Lung (tissue), 12 donors: Measurements from ENCODE around the gene PSMC5. TPM values are rescaled to one million over a fixed set of nuclear protein-coding genes. Genes with fewer than 3 reads are reported as not detected.

ENCODE experiments used
- ATAC-seq: fragments of 200-7000 bp; cut with Tn5 transposase; one replicate; pipeline ENCODE4 v1.9.1; 2020; ENCODE audit warnings: moderate number of reproducible peaks; ENCODE audit not compliant: insufficient read depth, low FRiP score
- DNase-seq, 3 donors: peaks; one replicate each; pipeline ENCODE4 v3.0.0-alpha.2; 2013 to 2017
- H3K27ac ChIP-seq, 2 donors: one replicate each; pipeline ENCODE4 v1.5.1; 2013; ENCODE audit warnings: mild to moderate bottlenecking in 2 of 2, moderate library complexity in 2 of 2, control low read depth in 1 of 2, inconsistent platforms in 1 of 2, low read depth in 1 of 2, low read length in 1 of 2
- H3K27me3 ChIP-seq, 3 donors: one replicate each; pipeline ENCODE4 v1.5.1; 2013; ENCODE audit warnings: low read length in 2 of 3; ENCODE audit not compliant: control insufficient read depth in 3 of 3, insufficient read depth in 3 of 3
- H3K36me3 ChIP-seq, 4 donors: one replicate each; pipeline ENCODE4 v1.5.1; 2013; ENCODE audit warnings: low read length in 4 of 4, mild to moderate bottlenecking in 1 of 4, moderate library complexity in 1 of 4; ENCODE audit not compliant: control insufficient read depth in 4 of 4, insufficient read depth in 4 of 4
- H3K4me1 ChIP-seq, 5 donors: one replicate each; pipeline ENCODE4 v1.5.1; 2013; ENCODE audit warnings: low read length in 5 of 5, mild to moderate bottlenecking in 2 of 5, moderate library complexity in 1 of 5; ENCODE audit not compliant: control insufficient read depth in 5 of 5, insufficient read depth in 5 of 5
- H3K4me3 ChIP-seq: one replicate; pipeline ENCODE4 v1.5.1; 2013; ENCODE audit warnings: mild to moderate bottlenecking, control low read depth, moderate library complexity
- H3K9ac ChIP-seq, 2 donors: one replicate each; pipeline ENCODE4 v1.5.1; 2013; ENCODE audit warnings: low read length in 2 of 2, control low read depth in 1 of 2; ENCODE audit not compliant: insufficient read depth in 1 of 2
- H3K9me3 ChIP-seq, 4 donors: one replicate each; pipeline ENCODE4 v1.5.1; 2013; ENCODE audit warnings: low read length in 3 of 4, mild to moderate bottlenecking in 1 of 4, moderate library complexity in 1 of 4; ENCODE audit not compliant: control insufficient read depth in 4 of 4, insufficient read depth in 3 of 4
- WGBS, 2 donors: extraction: QIAGEN DNeasy Blood & Tissue Kit; methylation state at CpG; one replicate each; pipeline ENCODE4 v1.1.7; 2013; 5-methylcytosine and 5-hydroxymethylcytosine counted together
- polyA plus RNA-seq, 2 donors: library from polyadenylated mRNA; stranded (reverse); fragments of 200-250 nt; gene quantifications; one replicate each; pipeline ENCODE4 v1.2.1, GENCODE V29; 2013
- total RNA-seq, 2 donors: library from RNA; depleted of rRNA in 1 of 2; stranded (reverse); fragments of >200 nt in 1 of 2; gene quantifications; one replicate each; pipeline ENCODE4 v1.2.1, GENCODE V29; 2014 to 2021
- TF ChIP-seq, protein P1 (sequence below): IDR thresholded peaks from 2 replicates; pipeline ENCODE4 v1.5.1; 2012; ENCODE audit warnings: mild to moderate bottlenecking; ENCODE audit errors: control extremely low read depth, extremely low read depth
- donor health status: control.
- donor health status: control.
- donor health status: Bipolar disorder and iron deficiency.
- donor health status: healthy.
- donor health status: DM: yes; HTN: yes; CAD: no.

PSMC5 gene
- total and polyA plus RNA-seq, 4 donors = 46.1 to 177 (median 139) TPM

- no peak for DNase-seq
- peaks cover 0 to 8% (median 5%) of the 10 kb centered on the region in 5 donors for H3K4me1 ChIP-seq
- no peak overlapping the region for H3K4me3 ChIP-seq
- no peak overlapping the region for H3K27ac ChIP-seq
- H3K36me3 ChIP-seq = peaks cover 56 to 72% (median 66%) of the 10 kb centered on the region in 4 donors
- no peaks in the 10 kb centered on the region for H3K9me3 ChIP-seq
- no peak for ATAC-seq
- H3K9ac ChIP-seq = no peak overlapping the region
- no peaks in the 10 kb centered on the region for H3K27me3 ChIP-seq
- 76 to 80% methylated on average over 6 of the region's 6 CpGs for WGBS, 2 donors
- TF ChIP-seq, protein P1, sequence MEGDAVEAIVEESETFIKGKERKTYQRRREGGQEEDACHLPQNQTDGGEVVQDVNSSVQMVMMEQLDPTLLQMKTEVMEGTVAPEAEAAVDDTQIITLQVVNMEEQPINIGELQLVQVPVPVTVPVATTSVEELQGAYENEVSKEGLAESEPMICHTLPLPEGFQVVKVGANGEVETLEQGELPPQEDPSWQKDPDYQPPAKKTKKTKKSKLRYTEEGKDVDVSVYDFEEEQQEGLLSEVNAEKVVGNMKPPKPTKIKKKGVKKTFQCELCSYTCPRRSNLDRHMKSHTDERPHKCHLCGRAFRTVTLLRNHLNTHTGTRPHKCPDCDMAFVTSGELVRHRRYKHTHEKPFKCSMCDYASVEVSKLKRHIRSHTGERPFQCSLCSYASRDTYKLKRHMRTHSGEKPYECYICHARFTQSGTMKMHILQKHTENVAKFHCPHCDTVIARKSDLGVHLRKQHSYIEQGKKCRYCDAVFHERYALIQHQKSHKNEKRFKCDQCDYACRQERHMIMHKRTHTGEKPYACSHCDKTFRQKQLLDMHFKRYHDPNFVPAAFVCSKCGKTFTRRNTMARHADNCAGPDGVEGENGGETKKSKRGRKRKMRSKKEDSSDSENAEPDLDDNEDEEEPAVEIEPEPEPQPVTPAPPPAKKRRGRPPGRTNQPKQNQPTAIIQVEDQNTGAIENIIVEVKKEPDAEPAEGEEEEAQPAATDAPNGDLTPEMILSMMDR = no peak
These were observed 5.4 kb upstream of the PSMC5 start for GRCh38 chr17:63821804-63822203.

GRCh38 chr17:63822537-63822936 lies 4.7 kb upstream of the PSMC5 start:
- Histone ChIP-seq H3K4me1 (peaks cover 0 to 8% (median 5%) of the 10 kb centered on the region in 5 donors), H3K4me3 (no peak overlapping the region), H3K27ac (no peak overlapping the region), H3K27me3 (no peaks in the 10 kb centered on the region), H3K36me3 (peaks cover 51 to 67% (median 60%) of the 10 kb centered on the region in 4 donors), H3K9me3 (no peaks in the 10 kb centered on the region), H3K9ac (no peak overlapping the region)
- DNase-seq = no peak
- TF ChIP-seq, protein P1 = no peak
- no peak for ATAC-seq

GRCh38 chr17:63823659-63824331 lies 3.4 kb upstream of the PSMC5 start:
- H3K9ac ChIP-seq = no peak overlapping the region
- WGBS, 2 donors = 93 to 94% methylated on average over 13 of the region's 13 CpGs
- no peak overlapping the region for H3K27ac ChIP-seq
- H3K4me1 ChIP-seq = peaks cover 0 to 19% (median 7%) of the 10 kb centered on the region in 5 donors
- TF ChIP-seq, protein P1 = no peak
- no peak overlapping the region for H3K4me3 ChIP-seq
- H3K27me3 ChIP-seq = no peaks in the 10 kb centered on the region
- ATAC-seq (no peak), DNase-seq (no peak)
- H3K36me3 ChIP-seq = peaks cover 40 to 55% (median 48%) of the 10 kb centered on the region in 4 donors
- no peaks in the 10 kb centered on the region for H3K9me3 ChIP-seq

- TF ChIP-seq, protein P1 = no peak
- H3K4me3 ChIP-seq = no peak overlapping the region
- no peaks in the 10 kb centered on the region for H3K27me3 ChIP-seq
- ATAC-seq (no peak), DNase-seq (no peak)
- H3K4me1 ChIP-seq = peaks cover 0 to 20% (median 7%) of the 10 kb centered on the region in 5 donors
- H3K36me3 ChIP-seq = peaks cover 41 to 54% (median 49%) of the 10 kb centered on the region in 4 donors
- 96% methylated on average over 9 of the region's 9 CpGs for WGBS, 2 donors
- no peak overlapping the region for H3K9ac ChIP-seq
- no peak overlapping the region for H3K27ac ChIP-seq
- no peaks in the 10 kb centered on the region for H3K9me3 ChIP-seq
These were observed 2.9 kb upstream of the PSMC5 start for GRCh38 chr17:63824362-63824761.
